ENCODE results near the gene DEFB125.
"Not testable (repeated sequence)": the region's sequence is repeated elsewhere in the genome, so short reads cannot be mapped to it uniquely, and the experiment has no call there.

The DEFB125 gene

GRCh38 chr20:87401-87800, at the start of gene DEFB125:
Gene DEFB125, plus strand, starts transcription at chr20:87672. Its CDS starts 38 bp downstream, at chr20:87710.
- no peak within 1 kb of the TSS for H3K27ac Mint-ChIP-seq
- H3K4me3 Mint-ChIP-seq = no peak within 1 kb of the TSS
- peaks cover 25% of the 10 kb centered on the region for H3K27me3 Mint-ChIP-seq (ENCODE audit: low read depth)
- no peaks in the 10 kb centered on the region for H3K36me3 Mint-ChIP-seq (ENCODE audit: low read depth)
- H3K9me3 Mint-ChIP-seq = no peaks in the 10 kb centered on the region
- H3K4me1 Mint-ChIP-seq (ENCODE audit: low read depth) = no peaks in the 10 kb centered on the region

- no peaks in the 10 kb centered on the region for H3K9me3 Mint-ChIP-seq
- no peak overlapping the region for H3K27ac Mint-ChIP-seq
- H3K36me3 Mint-ChIP-seq (ENCODE audit: low read depth) = no peaks in the 10 kb centered on the region
- no peak overlapping the region for H3K4me3 Mint-ChIP-seq
- H3K4me1 Mint-ChIP-seq (ENCODE audit: low read depth) = no peaks in the 10 kb centered on the region
- no peaks in the 10 kb centered on the region for H3K27me3 Mint-ChIP-seq (ENCODE audit: low read depth)
Measured at GRCh38 chr20:60035-60918, 27.2 kb upstream of the DEFB125 start.

GRCh38 chr20:61230-61629, 26.2 kb upstream of the DEFB125 start:
- no peaks in the 10 kb centered on the region for H3K9me3 Mint-ChIP-seq
- no peak overlapping the region for H3K4me3 Mint-ChIP-seq
- no peaks in the 10 kb centered on the region for H3K27me3 Mint-ChIP-seq (ENCODE audit: low read depth)
- H3K4me1 Mint-ChIP-seq (ENCODE audit: low read depth) = no peaks in the 10 kb centered on the region
- H3K36me3 Mint-ChIP-seq (ENCODE audit: low read depth) = no peaks in the 10 kb centered on the region
- no peak overlapping the region for H3K27ac Mint-ChIP-seq

DNA sequence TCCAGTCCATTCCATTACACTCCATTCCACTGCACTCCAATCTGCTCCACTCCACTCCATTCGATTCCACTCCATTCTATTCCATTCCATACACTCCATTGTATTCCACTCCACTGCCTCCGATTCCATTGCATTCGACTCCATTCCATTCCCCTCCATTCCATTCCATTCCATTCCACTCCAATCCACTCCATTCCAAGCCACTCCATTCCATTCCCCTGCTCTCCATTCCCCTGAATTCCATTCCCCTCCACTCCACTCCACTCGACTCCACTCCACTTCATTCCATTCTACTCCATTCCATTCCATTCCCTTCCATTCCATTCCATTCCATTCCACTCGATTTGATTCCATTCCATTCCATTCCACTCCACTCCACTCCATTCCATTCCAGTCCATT, 25.7 kb upstream of the DEFB125 start:
- Mint-ChIP-seq H3K36me3 (ENCODE audit: low read depth) (no peaks in the 10 kb centered on the region), H3K27ac (no peak overlapping the region), H3K9me3 (no peaks in the 10 kb centered on the region), H3K4me1 (ENCODE audit: low read depth) (no peaks in the 10 kb centered on the region), H3K27me3 (ENCODE audit: low read depth) (no peaks in the 10 kb centered on the region), H3K4me3 (no peak overlapping the region)

GRCh38 chr20:62487-62886, 25.0 kb upstream of the DEFB125 start:
- H3K4me1 Mint-ChIP-seq (ENCODE audit: low read depth) = no peaks in the 10 kb centered on the region
- no peak overlapping the region for H3K27ac Mint-ChIP-seq
- no peak overlapping the region for H3K4me3 Mint-ChIP-seq
- H3K27me3 Mint-ChIP-seq (ENCODE audit: low read depth) = no peaks in the 10 kb centered on the region
- no peaks in the 10 kb centered on the region for H3K36me3 Mint-ChIP-seq (ENCODE audit: low read depth)
- no peaks in the 10 kb centered on the region for H3K9me3 Mint-ChIP-seq

- H3K27ac Mint-ChIP-seq = no peak overlapping the region
Measured at GRCh38 chr20:64026-64603, 23.4 kb upstream of the DEFB125 start.

DNA sequence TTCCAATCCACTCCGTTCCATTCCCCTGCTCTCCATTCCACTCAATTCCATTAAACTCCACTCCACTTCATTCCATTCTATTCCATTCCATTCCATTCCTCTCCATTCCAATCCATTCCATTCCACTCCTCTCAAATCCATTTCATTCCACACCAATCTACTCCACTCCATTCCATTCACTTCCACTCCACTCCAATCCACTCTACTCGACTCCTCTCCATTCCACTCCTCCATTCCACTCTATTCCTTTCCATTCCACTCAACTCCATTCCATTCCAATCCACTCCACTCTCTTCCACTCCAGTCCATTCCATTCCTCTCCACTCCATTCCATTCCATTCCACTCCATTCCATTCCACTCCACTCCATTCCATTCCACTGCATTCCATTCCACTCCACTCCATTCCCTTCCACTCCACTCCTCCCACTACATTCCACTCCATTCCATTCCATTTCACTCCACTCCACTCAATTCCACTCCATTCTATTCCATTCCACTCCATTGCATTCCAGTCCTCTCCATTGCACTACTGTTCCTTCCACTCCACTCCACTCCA, 22.6 kb upstream of the DEFB125 start:
- H3K27me3 Mint-ChIP-seq (ENCODE audit: low read depth) = peaks cover 4% of the 10 kb centered on the region
- H3K27ac Mint-ChIP-seq = no peak overlapping the region
- no peaks in the 10 kb centered on the region for H3K9me3 Mint-ChIP-seq
- H3K4me3 Mint-ChIP-seq = no peak overlapping the region
- no peaks in the 10 kb centered on the region for H3K36me3 Mint-ChIP-seq (ENCODE audit: low read depth)
- H3K4me1 Mint-ChIP-seq (ENCODE audit: low read depth) = no peaks in the 10 kb centered on the region

More at GRCh38 chr20:64026-64603, 23.4 kb upstream of the DEFB125 start:
- Mint-ChIP-seq H3K4me3 (no peak overlapping the region), H3K27me3 (ENCODE audit: low read depth) (peaks cover 2% of the 10 kb centered on the region), H3K9me3 (no peaks in the 10 kb centered on the region), H3K36me3 (ENCODE audit: low read depth) (no peaks in the 10 kb centered on the region), H3K4me1 (ENCODE audit: low read depth) (no peaks in the 10 kb centered on the region)

DNA sequence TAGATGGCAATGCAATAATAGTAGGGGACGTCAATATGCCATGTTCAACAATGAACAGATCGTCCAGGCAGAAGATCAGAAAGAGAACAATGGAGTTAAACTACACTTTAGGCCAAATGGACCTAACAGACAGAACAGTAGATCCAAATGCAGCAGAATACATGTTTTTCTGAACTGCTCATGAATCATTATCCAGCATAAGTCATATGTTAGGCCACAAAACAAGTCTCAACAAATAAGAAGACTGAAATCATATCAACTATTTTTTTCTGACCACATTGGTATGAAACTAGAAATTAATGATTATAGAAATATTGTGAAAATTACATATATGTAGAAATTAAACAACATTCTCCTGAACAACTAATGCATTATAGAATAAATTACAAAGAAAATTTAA, 10.2 kb upstream of the DEFB125 start:
- Mint-ChIP-seq H3K27ac (no peak overlapping the region), H3K9me3 (no peaks in the 10 kb centered on the region), H3K4me1 (ENCODE audit: low read depth) (no peaks in the 10 kb centered on the region), H3K36me3 (ENCODE audit: low read depth) (no peaks in the 10 kb centered on the region), H3K4me3 (no peak overlapping the region), H3K27me3 (ENCODE audit: low read depth) (peaks cover 22% of the 10 kb centered on the region)

DNA sequence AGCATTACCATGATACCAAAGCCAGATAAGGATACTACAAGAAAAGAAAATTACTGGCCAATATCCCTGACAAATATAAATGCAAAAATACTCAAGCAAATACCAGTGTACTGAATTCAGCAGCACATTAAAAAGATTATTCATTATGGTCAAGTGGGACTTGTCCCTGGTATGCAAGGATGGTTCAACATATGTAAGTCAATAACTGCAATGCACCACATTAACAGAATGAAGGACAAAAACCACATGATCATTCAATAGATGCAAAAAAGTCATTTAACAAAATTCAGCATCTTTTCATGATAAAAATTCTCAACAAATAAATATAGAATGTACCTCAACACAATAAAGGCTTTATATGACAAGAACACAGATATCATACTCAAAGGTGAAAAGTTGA, 9.1 kb upstream of the DEFB125 start:
- Mint-ChIP-seq H3K27ac (no peak overlapping the region), H3K27me3 (ENCODE audit: low read depth) (peaks cover 29% of the 10 kb centered on the region), H3K4me1 (ENCODE audit: low read depth) (no peaks in the 10 kb centered on the region), H3K36me3 (ENCODE audit: low read depth) (no peaks in the 10 kb centered on the region), H3K9me3 (no peaks in the 10 kb centered on the region), H3K4me3 (no peak overlapping the region)

DNA sequence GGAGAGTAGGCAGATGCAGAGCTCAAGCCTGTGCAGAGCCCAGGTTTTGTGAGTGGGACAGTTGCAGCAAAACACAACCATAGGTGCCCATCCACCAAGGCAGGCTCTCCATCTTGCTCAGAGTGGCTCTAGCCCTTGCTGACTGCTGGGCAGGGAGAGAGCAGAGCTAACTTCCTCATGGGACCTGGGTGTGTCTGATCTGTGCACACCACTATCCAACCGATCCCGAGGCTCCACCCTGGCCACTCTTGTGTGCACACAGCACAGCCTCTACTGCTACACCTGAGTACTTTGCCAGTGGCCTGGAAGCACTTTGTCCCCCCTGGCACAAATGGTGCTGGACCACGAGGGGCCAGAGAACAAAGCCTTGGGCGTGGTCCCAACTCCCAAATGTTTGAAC, 7.9 kb upstream of the DEFB125 start:
- peaks cover 33% of the 10 kb centered on the region for H3K27me3 Mint-ChIP-seq (ENCODE audit: low read depth)

DNA sequence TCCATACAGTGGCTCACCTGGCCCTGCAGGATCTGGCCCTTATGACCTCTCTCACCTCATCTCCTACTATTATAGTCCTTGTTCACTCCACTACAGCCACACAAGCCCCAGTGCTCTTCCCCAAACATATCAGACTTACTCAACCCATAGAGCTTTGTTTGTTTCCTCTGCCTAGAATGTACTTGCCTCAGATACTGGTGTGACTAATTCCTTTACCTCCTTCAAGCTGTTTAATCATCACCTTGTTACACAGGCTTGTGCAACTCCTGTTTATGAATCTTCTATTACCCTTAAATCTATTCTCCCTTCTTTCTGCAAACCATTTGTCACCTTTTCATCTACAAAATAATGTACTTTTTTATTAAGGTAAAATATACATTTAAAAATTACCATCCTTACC, 3.2 kb downstream of the DEFB125 start:
- Mint-ChIP-seq H3K27ac (no peak overlapping the region), H3K4me3 (no peak overlapping the region), H3K36me3 (ENCODE audit: low read depth) (no peaks in the 10 kb centered on the region), H3K9me3 (peaks cover 11% of the 10 kb centered on the region), H3K4me1 (ENCODE audit: low read depth) (no peaks in the 10 kb centered on the region), H3K27me3 (ENCODE audit: low read depth) (peaks cover 13% of the 10 kb centered on the region)

More for the DNA sequence above, 7.9 kb upstream of the DEFB125 start:
- Mint-ChIP-seq H3K9me3 (no peaks in the 10 kb centered on the region), H3K36me3 (ENCODE audit: low read depth) (no peaks in the 10 kb centered on the region), H3K4me1 (ENCODE audit: low read depth) (no peaks in the 10 kb centered on the region), H3K27ac (no peak overlapping the region), H3K4me3 (no peak overlapping the region)

DNA sequence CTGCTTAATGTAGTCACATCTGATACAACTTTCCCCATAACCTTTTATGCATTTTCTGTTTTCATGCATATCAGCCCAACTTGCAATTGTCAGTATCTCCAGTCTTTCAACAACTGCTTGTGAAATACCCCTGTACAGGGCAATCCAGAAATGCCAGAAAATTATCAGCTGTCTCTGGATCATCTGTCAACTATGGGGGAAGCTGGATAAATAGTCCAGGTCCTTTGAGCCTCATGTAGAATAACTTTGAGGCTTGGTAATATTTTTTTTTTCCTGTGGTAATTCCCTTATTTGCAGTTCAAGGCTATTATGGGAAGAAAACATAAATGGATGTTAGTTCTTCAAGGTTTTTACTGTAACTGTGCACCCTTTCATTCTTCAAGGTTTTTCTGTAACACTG, 6.2 kb downstream of the DEFB125 start:
- Mint-ChIP-seq H3K9me3 (peaks cover 27% of the 10 kb centered on the region), H3K27ac (no peak overlapping the region), H3K4me1 (ENCODE audit: low read depth) (no peaks in the 10 kb centered on the region), H3K27me3 (ENCODE audit: low read depth) (peaks cover 11% of the 10 kb centered on the region), H3K4me3 (no peak overlapping the region), H3K36me3 (ENCODE audit: low read depth) (no peaks in the 10 kb centered on the region)

GRCh38 chr20:95215-95614, 7.7 kb downstream of the DEFB125 start:
- Mint-ChIP-seq H3K27me3 (ENCODE audit: low read depth) (peaks cover 11% of the 10 kb centered on the region), H3K4me3 (no peak overlapping the region), H3K9me3 (peaks cover 27% of the 10 kb centered on the region), H3K4me1 (ENCODE audit: low read depth) (no peaks in the 10 kb centered on the region), H3K27ac (no peak overlapping the region), H3K36me3 (ENCODE audit: low read depth) (no peaks in the 10 kb centered on the region)

GRCh38 chr20:97691-98090, 10.2 kb downstream of the DEFB125 start:
- Mint-ChIP-seq H3K9me3 (peaks cover 27% of the 10 kb centered on the region), H3K27me3 (ENCODE audit: low read depth) (peaks cover 12% of the 10 kb centered on the region)
- not testable (repeated sequence) for H3K4me1 Mint-ChIP-seq (ENCODE audit: low read depth); H3K36me3 Mint-ChIP-seq (ENCODE audit: low read depth); H3K4me3 Mint-ChIP-seq; H3K27ac Mint-ChIP-seq

DNA sequence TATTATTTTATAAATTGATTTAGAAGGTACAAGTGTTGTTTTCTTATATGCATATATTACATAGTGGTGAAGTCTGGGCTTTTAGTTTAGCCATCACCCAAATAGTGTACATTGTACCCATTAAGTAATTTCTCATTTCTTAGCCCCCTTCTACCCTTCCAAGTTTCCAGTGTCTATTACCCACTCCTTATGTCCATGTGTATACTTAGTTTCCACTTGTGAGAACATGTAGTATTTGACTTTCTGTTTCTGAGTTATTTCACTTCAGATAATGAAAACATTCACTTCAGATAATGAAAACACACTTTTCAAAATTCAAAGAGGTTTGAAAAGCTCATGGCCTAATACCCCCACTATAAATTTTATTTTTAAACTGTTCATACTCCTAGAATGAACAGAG, 14.5 kb downstream of the DEFB125 start:
- no peak overlapping the region for H3K4me3 Mint-ChIP-seq

More for the DNA sequence above, 14.5 kb downstream of the DEFB125 start:
- Mint-ChIP-seq H3K27ac (no peak overlapping the region), H3K4me1 (ENCODE audit: low read depth) (no peaks in the 10 kb centered on the region), H3K36me3 (ENCODE audit: low read depth) (no peaks in the 10 kb centered on the region), H3K9me3 (peaks cover 3% of the 10 kb centered on the region), H3K27me3 (ENCODE audit: low read depth) (peaks cover 33% of the 10 kb centered on the region)

All from T-helper 1 cell treated with Interleukin-12 subunit alpha and Interleukin-12 subunit beta and Interleukin-4 antibody, amounts not matched to agents 30 μg/mL and 1 μg/mL, for 36 hours (primary cell).